Cerebellar cortex (tissue), 1 donor: ENCODE measurements around the gene PRSS56.

ENCODE experiments used
- DNase-seq: peaks from one replicate; pipeline ENCODE4 v3.0.0-alpha.2; 2015; ENCODE audit warnings: low spot score

Gene PRSS56

DNA sequence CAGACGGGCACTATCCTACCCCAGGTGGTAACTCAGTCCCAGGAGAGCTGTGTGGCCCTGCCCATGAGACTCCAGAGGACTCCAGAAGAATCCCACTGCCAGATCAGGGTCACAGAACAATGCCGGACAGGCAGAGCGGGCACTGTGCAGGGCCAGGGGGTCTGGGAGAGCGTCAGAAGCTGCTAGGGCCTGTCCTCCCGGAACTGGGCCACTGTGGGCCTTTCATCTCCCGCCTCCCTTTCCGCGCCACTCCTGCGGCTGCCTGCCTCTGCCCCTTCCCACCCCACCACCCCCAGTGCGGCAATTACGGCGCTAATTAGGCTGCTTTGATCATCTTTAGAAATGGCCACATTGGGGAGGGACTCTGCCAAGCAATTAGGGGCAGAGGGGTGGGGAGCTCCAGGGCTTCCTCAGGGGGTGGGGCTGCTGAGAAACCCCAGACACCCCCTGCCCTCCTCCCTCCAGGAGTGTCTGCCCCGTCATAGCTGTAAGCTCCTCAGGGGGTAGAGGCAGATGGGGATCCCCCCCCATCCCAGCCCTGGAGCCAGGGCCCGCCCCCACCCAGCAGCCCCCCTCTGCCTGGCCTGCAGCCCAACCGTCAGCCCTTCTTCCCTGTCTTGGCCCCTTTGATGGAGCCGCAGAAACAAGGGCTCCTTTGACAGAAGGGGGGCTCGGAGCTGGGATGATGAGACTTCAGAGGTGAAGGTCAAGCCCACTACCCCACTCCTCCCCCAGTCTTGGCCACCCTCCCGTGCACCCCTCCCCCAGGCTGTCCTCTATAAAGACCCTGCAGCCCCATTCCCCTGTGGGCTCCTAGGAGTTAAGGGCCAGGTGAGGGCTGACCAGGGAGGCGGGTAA is at the start of gene PRSS56:
TSS of gene PRSS56 (plus strand) at position 808 of the 858 bp plus-strand sequence. CDS start 211 bp downstream, outside the sequence.
- no peak for DNase-seq

DNA sequence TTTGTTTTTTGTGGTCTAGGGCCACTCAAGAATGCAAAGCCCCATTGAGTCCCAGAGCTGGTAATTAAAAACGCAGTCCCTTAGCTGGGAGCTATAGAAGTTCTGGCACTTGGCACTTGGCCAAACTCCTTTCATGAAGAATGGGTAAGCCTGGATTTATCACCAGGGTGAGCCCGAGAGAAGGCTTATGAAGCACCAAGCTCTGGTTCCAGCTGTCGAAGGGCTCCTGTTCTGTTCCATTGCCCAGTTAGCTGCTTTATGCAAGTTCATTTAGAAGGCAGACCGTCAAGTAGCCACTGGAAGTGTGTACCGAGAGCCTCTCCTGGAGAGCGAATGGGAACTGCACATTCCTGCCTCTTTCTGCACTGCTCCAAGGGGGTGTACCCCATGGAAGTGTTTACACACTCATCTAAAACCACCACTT is 46.7 kb upstream of the PRSS56 start:
- DNase-seq: no peak

DNA sequence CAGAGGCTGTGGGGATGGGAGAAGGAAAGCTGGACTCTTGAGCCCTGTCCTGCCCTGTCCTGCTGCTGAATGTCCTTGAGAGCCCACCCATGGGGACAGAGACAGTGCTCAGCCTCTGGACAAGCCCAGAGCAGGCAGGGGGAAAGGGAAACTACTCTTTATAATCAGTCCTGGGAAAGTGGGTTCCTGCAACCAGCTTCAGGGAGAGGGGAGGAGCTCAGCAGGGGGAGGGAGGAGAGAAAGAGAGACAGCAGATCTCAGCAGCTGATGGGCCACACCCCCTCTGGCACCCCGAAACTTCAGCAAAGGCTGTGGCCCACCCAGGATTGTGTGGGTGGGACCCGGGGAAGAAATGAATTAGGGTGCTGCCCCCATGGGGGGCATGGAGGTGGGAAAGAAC is 44.1 kb upstream of the PRSS56 start:
- no peak for DNase-seq

DNA sequence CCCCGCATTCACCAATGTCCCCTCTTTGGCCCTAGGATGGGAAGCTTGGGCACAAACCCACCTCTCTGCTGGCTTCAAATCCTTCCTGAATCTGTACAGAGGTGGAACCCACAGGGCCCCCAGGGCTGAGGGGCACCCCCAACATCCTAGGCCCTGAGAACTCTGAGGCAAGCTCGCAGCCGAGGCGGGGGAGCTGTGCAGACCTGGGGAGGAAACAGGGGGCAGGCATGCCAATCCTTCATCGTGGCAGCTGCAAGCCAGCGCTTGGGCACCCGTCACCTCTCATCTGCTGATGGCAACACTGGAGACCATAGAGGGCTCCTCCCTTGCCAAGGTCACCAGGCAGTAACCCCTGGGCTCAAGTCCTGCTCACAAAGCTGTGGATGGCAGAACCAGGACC is 43.4 kb upstream of the PRSS56 start:
- DNase-seq: no peak

DNA sequence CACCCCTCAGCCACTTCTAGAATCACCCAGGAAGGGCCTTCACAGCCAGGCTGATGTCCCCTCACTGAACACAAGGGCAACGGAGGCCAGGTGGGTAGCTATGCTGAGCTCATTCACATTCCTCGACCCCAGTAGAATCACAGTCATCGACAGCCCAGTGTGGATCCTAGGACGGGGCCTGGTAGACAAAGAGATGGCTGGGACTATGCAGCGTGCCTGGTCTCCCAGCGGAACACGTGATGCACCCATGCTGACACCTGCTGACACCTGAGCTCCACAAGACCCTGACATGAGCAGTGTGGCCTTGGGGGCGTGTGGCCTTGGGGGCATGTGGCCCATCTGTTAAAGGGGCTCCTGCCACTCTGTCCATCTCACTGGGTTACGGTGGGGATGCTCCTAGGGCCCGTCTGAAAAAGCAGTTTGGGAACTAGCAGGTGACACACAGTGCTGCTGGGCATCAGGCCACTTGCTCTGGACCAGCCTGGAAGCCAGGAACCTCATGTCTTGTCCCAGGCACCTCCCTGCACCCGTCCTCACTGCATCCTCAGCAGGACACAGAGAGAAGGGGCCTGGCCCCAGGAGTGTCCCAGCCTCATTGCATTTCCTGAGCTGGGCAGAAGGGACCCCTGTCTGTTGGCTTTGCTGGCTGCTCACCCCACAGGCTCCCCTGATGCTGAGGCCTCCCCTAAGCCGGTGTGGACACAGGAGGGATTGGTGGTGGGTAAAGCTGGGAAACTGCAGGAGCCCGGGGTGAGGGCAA is 42.3 kb upstream of the PRSS56 start:
- DNase-seq: no peak

DNA sequence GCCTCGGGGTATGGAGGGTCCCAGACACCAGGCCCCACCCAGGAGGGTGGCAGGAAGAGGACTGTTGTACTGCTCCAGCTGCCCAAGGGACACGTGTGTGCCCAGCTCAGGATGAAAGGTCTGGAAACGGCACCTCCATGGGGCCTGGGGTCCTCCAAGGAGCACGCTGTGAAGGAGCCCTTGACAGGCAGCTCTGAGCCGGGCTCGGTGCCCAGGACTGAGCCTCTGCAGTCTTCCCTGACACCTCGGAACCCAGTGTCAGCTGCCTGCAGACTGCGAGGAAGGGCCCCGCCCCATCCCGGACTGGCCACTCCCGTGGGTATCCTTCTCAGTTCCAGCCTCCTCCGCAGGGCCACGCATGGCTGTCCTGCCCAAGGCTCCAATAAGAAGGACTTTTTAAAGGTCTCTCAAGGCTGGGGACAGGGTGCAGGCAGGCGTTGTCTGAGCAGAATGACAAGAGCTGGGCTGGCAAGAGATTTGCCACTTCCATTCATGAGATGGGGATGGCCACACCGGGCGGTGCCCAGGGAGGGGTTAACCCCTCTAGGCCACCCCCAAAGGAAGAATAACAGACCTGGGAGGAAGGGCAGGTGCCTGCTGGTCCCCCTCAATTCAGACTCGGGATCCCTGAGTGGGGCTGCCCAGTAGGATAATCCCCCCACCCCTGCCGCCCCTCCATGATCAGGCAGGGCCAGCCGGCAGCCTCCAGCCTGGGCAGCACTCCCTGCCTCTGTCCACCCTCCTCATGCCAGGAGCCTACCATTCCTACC is 41.4 kb upstream of the PRSS56 start:
- DNase-seq: no peak

DNA sequence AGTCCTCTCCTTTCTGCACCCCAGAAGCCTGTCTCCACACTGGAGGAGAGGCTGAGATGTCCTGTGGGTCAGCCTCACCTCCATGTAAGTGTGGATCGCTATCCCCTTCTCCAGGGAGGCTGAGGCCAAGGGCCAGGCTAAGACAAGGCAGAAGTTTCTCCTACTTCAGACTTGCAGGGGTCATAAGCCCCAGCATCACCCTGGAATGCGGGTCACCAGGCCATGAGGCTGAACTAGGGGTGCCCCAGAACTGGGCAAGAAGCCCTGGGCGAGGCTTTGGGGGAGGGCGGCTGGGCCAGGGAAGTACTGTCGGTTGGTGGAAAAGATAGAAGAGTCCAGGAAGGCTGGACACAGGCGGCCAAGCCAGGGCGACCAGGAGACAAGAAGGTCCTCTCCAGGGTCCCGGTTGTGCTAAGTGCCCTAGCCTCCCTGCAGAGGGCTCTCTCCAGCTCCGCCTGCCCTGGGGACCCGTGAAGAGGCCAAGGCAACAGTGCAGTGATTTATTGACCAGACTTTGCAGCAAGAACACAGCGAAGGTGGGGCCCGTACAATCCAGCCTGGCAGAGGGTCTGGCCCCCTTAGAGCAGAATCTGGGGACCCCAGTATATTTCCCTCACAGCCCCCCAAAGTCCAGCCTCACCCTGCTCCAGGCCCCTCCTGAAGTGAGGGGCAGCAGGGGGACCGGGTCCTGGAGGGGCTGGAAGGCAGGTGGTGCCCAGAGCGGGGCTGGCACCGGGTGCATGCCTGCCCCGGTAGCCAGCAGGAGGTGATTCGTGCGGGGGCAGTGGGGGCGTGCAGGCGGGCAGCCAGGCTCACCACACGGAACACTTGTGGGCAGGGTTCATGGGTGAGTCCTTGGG is 40.6 kb upstream of the PRSS56 start:
- DNase-seq: no peak

DNA sequence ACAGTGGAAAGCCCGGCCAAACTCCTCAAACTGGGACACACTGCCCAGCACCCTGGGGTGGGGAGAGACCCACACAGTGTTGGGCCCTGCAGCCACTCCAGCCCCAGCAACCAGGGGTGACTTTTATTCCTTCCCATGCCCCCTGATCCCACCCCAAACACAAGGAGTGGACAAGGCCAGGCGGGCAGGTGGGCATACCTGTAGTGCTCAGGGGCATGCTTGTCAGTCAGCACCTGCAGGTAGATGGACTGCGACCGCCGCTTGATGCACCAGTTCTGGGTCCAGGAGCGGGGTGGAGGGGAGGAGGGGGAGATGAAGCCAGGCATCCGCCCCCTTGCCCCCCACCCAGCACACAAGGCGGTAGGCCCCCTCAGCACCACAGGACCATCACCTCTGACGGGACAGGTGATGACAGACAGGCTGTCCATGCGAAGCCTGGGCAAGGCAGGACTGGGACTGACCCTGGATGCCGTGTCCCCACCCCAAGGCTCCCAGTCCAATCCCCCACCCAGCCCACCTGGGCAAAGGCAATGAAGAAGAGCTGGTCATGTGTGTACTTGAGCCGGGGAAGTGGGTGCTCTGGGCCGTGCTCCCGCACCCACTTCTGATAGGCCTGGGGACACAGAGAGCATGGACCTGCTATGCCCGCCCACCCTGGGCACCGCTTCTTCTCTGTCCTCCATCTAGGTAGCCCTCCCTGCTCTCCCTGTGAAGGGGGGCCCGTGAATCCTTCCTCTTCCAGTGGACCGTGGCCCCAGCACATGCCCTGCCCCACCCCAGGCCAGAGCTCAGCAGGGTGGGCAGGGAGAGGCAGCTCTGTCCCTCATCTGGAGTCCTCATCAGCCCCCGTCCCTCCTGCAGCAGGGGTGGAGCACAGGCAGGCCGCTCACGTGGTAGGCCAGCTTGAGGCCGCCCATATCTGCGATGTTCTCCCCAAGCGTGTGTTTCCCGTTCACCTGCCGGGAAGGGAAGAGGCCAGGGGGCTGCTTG is 39.7 kb upstream of the PRSS56 start:
- DNase-seq: no peak

DNA sequence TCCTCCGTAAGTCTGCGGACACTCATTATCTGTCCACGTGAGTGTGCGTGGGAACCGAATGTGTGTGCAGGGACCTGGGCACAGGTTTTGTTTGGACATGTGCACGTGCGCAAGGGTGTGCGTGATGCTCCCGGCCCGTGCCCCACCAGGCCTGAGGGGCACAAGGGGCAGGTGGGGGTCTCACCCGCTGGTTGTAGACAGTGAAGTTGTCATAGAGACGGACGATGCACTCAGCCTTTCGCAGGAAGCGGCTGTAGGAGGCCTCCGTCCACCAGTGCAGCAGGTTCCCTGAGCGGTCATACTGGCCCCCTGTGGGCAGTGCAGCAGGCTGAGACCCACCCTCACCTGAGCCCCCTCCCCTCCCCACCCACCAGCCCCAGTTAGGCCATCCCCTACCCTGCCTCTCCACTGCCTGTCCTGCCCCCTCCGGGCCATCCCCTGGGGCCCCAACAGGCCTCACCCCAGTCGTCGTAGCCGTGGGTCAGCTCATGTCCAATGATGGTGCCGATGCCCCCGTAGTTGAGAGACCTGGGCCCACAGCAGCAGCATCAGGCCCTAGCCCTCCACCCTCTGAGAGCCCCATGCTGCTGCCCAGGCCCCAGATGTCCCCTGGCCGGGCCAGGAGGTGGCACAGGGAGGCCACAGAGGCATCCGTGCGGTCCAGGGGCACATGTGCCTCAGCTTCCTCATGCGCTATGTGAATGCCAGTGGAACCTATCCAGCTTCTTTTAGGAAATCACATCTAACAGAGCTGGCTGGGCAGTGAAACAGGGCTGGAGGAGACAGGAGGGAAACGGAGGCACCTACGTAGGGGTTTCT is 38.7 kb upstream of the PRSS56 start:
- DNase-seq: no peak

DNA sequence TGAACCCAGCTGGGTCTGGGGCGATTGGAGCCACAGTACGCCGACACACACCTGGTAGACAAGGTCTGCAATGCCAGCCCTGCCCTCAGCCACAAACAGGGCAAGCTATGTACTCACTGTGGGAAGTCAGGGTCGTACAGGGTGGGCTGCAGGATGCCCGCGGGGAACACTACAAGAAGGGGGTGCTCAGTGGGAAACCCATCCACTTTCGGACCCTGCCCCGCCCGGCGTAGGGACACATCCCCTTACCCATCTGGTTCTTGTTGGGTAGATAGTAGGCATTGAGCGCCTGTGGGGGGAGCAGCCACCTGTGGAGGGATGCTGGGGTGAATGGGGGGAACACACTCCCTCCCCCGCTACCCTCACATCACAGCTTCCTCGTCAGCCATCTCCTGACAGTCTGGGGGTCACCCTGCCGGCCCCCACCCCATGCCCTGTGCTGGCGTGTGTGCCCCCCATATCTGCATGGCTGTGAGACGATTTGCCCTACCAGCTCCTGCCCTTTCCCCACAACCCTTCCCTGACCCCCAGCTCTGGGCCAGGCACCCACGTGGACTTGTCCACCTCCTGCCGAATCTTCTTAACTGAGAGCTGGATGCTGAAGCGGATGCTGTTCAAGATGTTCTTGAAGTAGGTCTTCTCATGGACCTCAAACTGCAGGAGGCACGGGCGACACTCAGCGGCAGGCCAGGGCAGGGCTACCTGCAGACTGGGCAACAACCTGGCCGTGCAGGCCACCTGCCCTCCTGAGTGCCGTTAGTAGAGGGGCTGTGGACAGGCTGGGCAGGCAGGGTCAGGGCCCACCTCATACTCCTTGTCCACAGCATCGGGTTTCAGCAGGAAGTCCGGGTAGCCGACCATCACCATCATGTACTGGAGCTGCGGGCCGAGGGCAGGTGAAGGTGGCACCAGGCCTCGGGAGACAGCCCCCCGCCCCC is 37.6 kb upstream of the PRSS56 start:
- no peak for DNase-seq

DNA sequence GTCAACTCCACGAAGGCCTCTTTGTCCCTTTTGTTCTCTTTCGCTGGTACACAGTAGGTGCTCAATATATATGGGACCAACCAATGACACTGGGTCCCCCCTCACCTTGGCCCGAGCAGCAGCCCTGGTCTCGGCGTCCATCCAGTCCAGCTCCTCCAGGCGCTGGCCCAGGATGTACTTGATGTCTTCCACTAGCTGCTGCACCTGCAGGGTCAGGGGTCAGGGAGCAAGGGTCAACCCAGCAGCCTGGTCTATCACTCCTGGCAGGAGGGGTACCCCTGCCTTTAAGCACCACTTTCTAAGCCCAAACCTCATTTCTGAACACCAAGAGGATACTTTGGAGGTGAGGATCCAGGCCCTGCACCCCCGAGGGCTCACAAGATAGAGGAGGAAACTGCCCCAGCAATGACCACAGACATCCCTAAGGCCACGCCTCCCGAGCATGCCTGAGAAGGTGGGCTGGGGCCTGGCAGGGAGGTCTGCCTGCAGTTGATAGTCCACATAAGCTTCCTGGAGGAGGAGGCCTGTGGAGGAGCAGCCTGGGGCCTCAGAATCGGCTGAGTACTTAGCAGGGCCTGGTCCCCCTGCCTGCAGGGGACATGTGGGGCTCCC is 36.8 kb upstream of the PRSS56 start:
- no peak for DNase-seq

DNA sequence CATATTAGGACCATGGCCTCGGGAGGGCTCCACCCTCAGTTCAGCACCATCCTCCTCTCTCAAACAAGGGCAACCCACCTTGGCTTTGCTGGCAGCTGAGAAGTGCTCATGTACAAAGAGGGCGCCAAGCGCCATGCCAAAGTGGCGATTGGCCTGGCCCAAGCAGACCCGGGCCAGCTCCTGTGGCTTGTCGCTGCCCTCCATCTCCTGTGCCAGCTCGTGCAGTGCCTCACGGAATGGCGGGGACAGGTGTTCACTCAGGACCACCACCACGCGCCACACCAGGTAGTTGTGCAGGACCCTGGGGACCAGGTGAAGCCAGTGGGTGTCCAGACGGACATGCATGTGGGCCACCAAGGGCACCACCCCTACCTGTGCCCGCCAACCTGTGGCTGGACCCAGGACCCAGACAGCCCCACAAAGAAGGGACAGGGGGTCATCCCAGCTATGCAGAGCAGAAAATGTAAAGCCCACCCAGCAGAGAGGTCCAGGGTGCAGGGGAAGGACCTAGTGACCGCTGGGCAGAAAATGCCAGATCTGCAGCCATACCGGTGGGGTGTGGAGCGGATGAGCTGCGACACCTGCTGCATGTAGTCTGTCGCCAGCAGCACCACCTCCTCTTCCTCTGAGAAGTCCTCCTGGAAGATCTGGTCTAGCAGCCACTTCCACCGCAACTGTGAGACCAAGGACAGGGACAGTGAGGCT is 36.1 kb upstream of the PRSS56 start:
- DNase-seq: no peak

DNA sequence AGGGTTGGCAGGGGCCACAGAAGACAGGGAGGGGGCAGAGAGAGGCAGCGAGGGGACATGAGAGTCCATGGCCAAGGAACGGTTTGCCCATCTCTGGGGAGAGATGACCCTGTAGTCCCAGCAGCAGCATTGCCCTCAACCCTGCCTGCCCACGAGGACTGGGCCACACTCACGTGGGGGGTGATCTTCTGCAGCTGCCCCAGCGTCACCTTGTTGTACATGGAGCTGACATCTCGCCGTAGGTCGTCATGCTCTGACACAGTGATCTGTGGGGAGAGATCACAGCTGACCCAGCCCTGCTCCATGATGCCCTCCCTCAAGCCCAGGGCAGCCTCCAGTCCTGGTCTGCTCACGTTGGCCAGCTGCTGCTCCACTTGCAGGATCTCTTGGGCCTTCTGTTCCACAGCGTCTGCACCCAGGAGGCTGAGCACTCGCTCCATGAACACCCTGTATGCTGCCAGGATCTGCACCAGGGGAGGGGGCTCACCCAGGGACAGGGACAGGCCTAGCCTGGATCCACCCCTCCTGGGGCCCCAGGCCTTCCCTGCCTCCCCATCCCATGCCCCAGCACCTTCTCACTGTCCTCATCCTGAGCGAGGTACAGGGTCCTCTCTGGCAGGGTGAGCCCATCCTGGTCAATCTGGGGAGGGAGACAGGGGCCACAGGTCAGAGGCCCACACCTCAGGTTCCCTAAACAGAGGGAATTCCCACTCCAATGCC is 35.4 kb upstream of the PRSS56 start:
- DNase-seq: no peak

DNA sequence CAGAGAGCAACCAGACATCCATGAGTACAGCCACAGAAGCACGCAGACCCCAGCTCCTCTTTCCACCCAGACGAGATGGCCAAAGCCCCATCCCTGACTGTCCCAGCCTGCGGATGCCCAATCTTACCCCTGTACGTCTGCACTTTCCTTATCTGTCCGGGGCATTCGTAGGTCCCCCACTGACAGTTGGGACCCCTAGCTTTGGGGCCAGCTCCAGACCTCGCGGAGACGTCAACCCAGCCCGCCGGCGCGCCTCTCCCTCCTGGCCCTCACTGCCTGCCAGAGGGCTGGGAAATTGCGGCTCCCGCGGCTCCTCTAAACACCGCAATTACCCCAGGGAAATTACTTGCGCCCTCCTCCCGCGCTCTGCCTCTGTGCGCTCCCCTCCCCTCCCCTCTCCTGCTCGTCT is 34.8 kb upstream of the PRSS56 start:
- no peak for DNase-seq

DNA sequence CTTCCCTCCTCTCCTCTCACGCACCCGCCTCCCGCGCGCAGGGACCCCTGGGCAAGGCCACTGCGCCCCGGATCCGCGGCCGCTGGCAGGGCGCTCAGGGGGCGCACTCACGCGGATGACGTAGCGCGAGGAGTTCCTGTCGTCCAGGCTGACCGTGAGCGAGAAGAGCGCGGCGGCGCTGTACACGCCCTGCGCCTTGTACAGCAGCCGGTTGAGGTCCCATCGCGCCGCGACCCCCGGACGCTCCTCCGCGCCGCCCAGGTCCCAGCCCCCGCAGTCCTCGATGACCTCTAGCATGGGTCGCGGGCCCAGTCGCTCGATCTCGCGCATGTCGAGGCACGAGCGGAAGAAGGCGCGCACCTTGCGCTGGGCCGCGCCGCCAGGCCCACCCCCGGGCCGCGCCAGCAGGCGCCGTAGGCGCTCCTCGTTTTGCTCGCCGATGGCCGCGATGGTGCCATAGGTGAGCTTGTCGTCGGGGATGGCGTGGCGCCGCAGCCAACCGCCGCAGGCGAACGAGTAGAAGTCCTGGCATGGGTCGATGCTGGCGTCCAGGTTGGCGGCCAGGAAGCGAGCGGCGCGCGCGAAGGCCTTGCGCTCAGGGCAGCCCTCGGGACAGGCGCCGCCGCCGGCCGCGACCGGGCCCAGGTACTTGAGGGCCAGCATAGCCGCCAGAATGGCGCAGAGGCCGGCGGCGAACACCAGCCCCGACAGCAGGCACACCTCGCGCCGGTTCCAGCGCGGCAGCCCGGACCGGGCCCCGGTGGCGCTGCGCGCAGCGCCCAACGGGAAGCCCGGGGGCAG is 34.2 kb upstream of the PRSS56 start:
- DNase-seq: no peak
